Fibroblast of lung (primary cell): ENCODE results near the gene MOGAT1.

Experiments
- CTCF ChIP-seq, 2 donors: IDR thresholded peaks in 1 of 2; conservative IDR thresholded peaks in 1 of 2; 1 replicate in 1 of 2; 2 replicates in 1 of 2; pipeline ENCODE4 v1.5.1; 2011 to 2012; ENCODE audit warnings: low read length in 2 of 2, control low read depth in 1 of 2, inconsistent platforms in 1 of 2, low read depth in 1 of 2, mild to moderate bottlenecking in 1 of 2
- EZH2 ChIP-seq: IDR thresholded peaks from 2 replicates; pipeline ENCODE4 v1.5.1; 2012; ENCODE audit warnings: low read length, control low read depth, mild to moderate bottlenecking; ENCODE audit errors: missing control alignments

GRCh38 chr2:222708274-222708710 lies 36.8 kb downstream of the MOGAT1 start:
- TF ChIP-seq CTCF (conservative IDR thresholded peaks at IDR 0.05 in 1 of 2, IDR thresholded peaks at IDR 0.05 in 1 of 2; ENCODE audit: low read depth in 1 of 2, low read length in 2 of 2) = peak; percentile 87 to 91
- no peak for TF ChIP-seq EZH2
